Pons (tissue), 1 donor: Measurements from ENCODE around the gene PAX5.

Source experiments
- DNase-seq: peaks from one replicate; pipeline ENCODE4 v3.0.0-alpha.2; 2016; ENCODE audit warnings: low spot score

The PAX5 gene

GRCh38 chr9:36987891-36988290 is 46.2 kb downstream of the PAX5 start:
- DNase-seq = no peak

GRCh38 chr9:36987409-36987808 is 46.7 kb downstream of the PAX5 start:
- DNase-seq = no peak

- no peak for DNase-seq
Observed at GRCh38 chr9:36986468-36987408, 47.3 kb downstream of the PAX5 start.

- no peak for DNase-seq
Observed at GRCh38 chr9:36985769-36986467, 48.1 kb downstream of the PAX5 start.

- DNase-seq = no peak
Observed at GRCh38 chr9:36985061-36985768, 48.9 kb downstream of the PAX5 start.

- peak; percentile 22 for DNase-seq
Observed at GRCh38 chr9:36980148-36980974, 53.7 kb downstream of the PAX5 start.

GRCh38 chr9:36976371-36977030 is 57.6 kb downstream of the PAX5 start:
- DNase-seq = no peak

GRCh38 chr9:36974731-36975130 is 59.3 kb downstream of the PAX5 start:
- DNase-seq = no peak

GRCh38 chr9:36971935-36972488 is 62.1 kb downstream of the PAX5 start:
- DNase-seq = no peak

- no peak for DNase-seq
Observed at GRCh38 chr9:36970007-36970888, 63.8 kb downstream of the PAX5 start.

- no peak for DNase-seq
Observed at GRCh38 chr9:36969216-36969771, 64.8 kb downstream of the PAX5 start.

- DNase-seq = no peak
Observed at GRCh38 chr9:36968574-36969215, 65.4 kb downstream of the PAX5 start.

- DNase-seq = no peak
Observed at GRCh38 chr9:36967997-36968396, 66.1 kb downstream of the PAX5 start.

GRCh38 chr9:36966371-36967097 is 67.5 kb downstream of the PAX5 start:
- DNase-seq = no peak

GRCh38 chr9:36964791-36965190 is 69.3 kb downstream of the PAX5 start:
- no peak for DNase-seq

- DNase-seq = no peak
Observed at GRCh38 chr9:36963346-36963745, 70.7 kb downstream of the PAX5 start.

- no peak for DNase-seq
Observed at GRCh38 chr9:36962691-36963090, 71.4 kb downstream of the PAX5 start.
